ENCODE data around the gene DDX18.

DNA sequence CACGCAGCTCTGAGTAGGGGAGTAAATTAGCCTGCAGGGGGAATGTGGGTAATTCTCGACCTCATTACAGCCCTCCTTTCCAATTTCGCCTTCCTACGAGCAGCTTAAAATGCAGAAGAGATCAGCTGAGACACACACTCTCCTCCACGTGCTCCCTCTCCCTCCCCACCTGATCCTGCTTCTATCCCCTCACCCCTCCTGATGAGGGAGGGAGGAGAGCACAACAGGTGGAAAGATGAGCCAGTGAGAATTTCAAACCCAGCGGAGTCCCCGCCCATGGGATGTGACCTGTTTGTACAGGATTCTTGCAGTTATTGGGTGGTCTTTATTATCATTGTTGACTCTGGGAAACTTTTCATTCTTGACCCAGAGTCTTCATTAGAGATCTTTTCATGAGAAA, 35.5 kb downstream of the DDX18 start:
- TF ChIP-seq, protein P1, sequence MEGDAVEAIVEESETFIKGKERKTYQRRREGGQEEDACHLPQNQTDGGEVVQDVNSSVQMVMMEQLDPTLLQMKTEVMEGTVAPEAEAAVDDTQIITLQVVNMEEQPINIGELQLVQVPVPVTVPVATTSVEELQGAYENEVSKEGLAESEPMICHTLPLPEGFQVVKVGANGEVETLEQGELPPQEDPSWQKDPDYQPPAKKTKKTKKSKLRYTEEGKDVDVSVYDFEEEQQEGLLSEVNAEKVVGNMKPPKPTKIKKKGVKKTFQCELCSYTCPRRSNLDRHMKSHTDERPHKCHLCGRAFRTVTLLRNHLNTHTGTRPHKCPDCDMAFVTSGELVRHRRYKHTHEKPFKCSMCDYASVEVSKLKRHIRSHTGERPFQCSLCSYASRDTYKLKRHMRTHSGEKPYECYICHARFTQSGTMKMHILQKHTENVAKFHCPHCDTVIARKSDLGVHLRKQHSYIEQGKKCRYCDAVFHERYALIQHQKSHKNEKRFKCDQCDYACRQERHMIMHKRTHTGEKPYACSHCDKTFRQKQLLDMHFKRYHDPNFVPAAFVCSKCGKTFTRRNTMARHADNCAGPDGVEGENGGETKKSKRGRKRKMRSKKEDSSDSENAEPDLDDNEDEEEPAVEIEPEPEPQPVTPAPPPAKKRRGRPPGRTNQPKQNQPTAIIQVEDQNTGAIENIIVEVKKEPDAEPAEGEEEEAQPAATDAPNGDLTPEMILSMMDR (optimal IDR thresholded peaks at IDR 0.05 in 1 of 3, IDR thresholded peaks at IDR 0.05 in 1 of 3, conservative IDR thresholded peaks at IDR 0.05 in 1 of 3; ENCODE audit: extremely low read depth in 1 of 3, insufficient read depth in 2 of 3, low read length in 3 of 3): no peak
- no peak for TF ChIP-seq EZH2 (IDR thresholded peaks at IDR 0.05; ENCODE audit: low read length)

Data from keratinocyte (primary cell).